Suprapubic skin (tissue), 4 donors: ENCODE data around the gene RAB14.

ENCODE experiments used
- CTCF ChIP-seq, 2 donors: fragments of 200-600 bp in 1 of 2; fragments of 450-650 bp in 1 of 2; sonication (generic) in 1 of 2; IDR thresholded peaks; one replicate each; pipeline ENCODE4 v1.5.1; 2016 to 2019; ENCODE audit warnings: antibody characterized with exemption in 2 of 2, mild to moderate bottlenecking in 1 of 2, moderate library complexity in 1 of 2
- EP300 ChIP-seq: sonication (generic); formaldehyde crosslinking; IDR thresholded peaks from one replicate; pipeline ENCODE4 v1.6.1; 2017; ENCODE audit warnings: antibody characterized with exemption
- POLR2A ChIP-seq, 2 donors: fragments of 450-650 bp; IDR thresholded peaks; one replicate each; pipeline ENCODE4 v1.6.1; 2017; ENCODE audit warnings: antibody characterized with exemption in 2 of 2, mild to moderate bottlenecking in 2 of 2, moderate library complexity in 2 of 2
- POLR2AphosphoS5 ChIP-seq, 3 donors: sonication (generic); formaldehyde crosslinking; IDR thresholded peaks; one replicate each; pipeline ENCODE4 v1.6.1; 2017; ENCODE audit warnings: antibody characterized with exemption in 3 of 3

DNA sequence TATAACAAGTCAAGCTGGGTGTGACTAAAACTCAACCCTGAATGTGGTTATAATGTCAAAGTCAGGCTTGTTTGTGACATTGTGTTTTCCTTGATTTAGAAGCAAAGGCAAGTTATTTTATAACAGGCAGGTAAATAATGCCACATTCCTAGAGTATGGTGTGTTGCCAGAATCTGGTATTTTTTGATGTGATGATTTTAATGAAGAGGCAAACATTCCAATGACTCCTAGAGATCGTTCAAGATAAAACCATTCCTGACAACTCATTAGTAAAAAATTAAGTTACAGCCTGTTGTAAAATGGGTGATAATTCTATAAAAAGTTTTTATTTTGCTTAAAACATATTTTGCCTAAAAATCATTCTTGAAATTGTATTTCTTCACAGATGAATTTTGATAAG is 60.0 kb downstream of the RAB14 start:
- no peak for TF ChIP-seq CTCF (IDR thresholded peaks at IDR 0.05)
- no peak for TF ChIP-seq POLR2A (IDR thresholded peaks at IDR 0.05)
- TF ChIP-seq EP300 = no peak
- TF ChIP-seq POLR2AphosphoS5 (IDR thresholded peaks at IDR 0.05) = no peak
